ENCODE measurements around the gene RBMS1.

DNA sequence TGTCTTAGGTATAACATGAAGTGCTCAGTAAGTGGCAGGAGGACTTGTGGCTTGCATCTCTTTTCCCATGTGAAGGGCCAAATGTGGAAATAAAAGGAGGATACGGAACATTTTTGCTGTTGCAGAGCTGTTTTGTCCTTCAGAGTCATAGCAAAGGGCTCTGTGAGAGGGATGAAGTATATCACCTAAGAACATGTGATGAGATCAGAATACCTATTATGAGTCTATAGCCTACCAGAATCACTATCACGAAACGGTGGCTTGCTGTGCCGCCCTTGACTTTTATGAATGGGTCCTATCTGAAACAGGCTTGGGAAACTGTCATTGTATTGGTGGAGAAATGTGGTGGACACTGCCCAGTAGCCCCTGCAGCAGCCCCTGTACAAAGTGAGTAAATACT, 226.6 kb downstream of the RBMS1 start:
- no peak for TF ChIP-seq POLR2A (IDR thresholded peaks at IDR 0.05)
- TF ChIP-seq, protein P1, sequence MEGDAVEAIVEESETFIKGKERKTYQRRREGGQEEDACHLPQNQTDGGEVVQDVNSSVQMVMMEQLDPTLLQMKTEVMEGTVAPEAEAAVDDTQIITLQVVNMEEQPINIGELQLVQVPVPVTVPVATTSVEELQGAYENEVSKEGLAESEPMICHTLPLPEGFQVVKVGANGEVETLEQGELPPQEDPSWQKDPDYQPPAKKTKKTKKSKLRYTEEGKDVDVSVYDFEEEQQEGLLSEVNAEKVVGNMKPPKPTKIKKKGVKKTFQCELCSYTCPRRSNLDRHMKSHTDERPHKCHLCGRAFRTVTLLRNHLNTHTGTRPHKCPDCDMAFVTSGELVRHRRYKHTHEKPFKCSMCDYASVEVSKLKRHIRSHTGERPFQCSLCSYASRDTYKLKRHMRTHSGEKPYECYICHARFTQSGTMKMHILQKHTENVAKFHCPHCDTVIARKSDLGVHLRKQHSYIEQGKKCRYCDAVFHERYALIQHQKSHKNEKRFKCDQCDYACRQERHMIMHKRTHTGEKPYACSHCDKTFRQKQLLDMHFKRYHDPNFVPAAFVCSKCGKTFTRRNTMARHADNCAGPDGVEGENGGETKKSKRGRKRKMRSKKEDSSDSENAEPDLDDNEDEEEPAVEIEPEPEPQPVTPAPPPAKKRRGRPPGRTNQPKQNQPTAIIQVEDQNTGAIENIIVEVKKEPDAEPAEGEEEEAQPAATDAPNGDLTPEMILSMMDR (IDR thresholded peaks at IDR 0.05), result no peak
